NT2/D1 (cell line): ENCODE measurements around the gene LRP5.

Source experiments
- SUZ12 ChIP-seq: IDR thresholded peaks from 2 replicates; pipeline ENCODE4 v1.6.1; 2011; ENCODE audit not compliant: insufficient read length, insufficient read depth; ENCODE audit errors: extremely low read depth
- YY1 ChIP-seq: IDR thresholded peaks from 2 replicates; pipeline ENCODE4 v1.6.1; 2011; ENCODE audit not compliant: insufficient read length, insufficient read depth
- ZNF274 ChIP-seq: IDR thresholded peaks from 2 replicates; pipeline ENCODE4 v1.6.1; 2011; ENCODE audit warnings: mild to moderate bottlenecking, low read depth, low read length

DNA sequence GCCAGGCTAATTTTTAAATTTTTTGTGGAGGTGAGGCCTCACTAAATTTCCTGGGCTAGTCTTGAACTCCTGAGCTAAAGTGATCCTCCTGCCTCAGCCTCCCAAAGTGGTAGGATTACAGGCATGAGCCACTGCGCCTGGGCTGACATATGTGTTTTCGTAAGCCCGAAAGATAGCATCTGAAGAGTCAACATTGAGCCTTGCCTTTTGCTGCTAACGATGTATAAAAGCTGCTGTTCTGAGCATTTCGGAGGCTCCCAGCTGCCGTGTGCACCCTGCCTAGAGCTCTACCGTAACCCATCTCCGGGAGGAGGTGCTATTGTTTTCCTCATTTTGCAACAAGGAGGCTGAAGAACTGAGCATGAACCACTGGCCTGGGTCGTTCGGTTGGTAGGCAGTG lies 130.0 kb downstream of the LRP5 start:
- no peak for TF ChIP-seq SUZ12
- no peak for TF ChIP-seq ZNF274
- TF ChIP-seq YY1, result no peak
